GM21367 (cell line): ENCODE results near the gene KMT5B.
"Not testable (repeated sequence)": the region's sequence is repeated elsewhere in the genome, so short reads cannot be mapped to it uniquely, and the experiment has no call there.

ENCODE experiments used
- ATAC-seq: cut with Tn5 transposase; IDR thresholded peaks from one replicate; pipeline ENCODE4 v1.9.1; 2021; ENCODE audit not compliant: unreplicated experiment

The KMT5B gene

GRCh38 chr11:68213135-68213515, at the start of gene KMT5B:
Gene KMT5B (minus strand): TSS chr11:68213296. CDS start chr11:68190076, 23,220 bp downstream.
- no peak for ATAC-seq

GRCh38 chr11:68262544-68262827, 49.4 kb upstream of the KMT5B start:
- no peak for ATAC-seq

GRCh38 chr11:68261749-68262543, 48.9 kb upstream of the KMT5B start:
- ATAC-seq = no peak

GRCh38 chr11:68261006-68261405, 47.9 kb upstream of the KMT5B start:
- ATAC-seq = no peak

- ATAC-seq = no peak
These were observed 47.4 kb upstream of the KMT5B start for GRCh38 chr11:68260484-68260883.

- ATAC-seq = no peak
These were observed 46.2 kb upstream of the KMT5B start for GRCh38 chr11:68259122-68259959.

GRCh38 chr11:68258363-68258765, 45.3 kb upstream of the KMT5B start:
- no peak for ATAC-seq

GRCh38 chr11:68257477-68258362, 44.6 kb upstream of the KMT5B start:
- no peak for ATAC-seq

- no peak for ATAC-seq
These were observed 43.2 kb upstream of the KMT5B start for GRCh38 chr11:68256331-68256741.

- no peak for ATAC-seq
These were observed 42.4 kb upstream of the KMT5B start for GRCh38 chr11:68255526-68255925.

- no peak for ATAC-seq
These were observed 41.3 kb upstream of the KMT5B start for GRCh38 chr11:68254421-68254820.

GRCh38 chr11:68251765-68252164, 38.7 kb upstream of the KMT5B start:
- no peak for ATAC-seq

GRCh38 chr11:68244912-68245311, 31.8 kb upstream of the KMT5B start:
- ATAC-seq = not testable (repeated sequence)

GRCh38 chr11:68243847-68244246, 30.8 kb upstream of the KMT5B start:
- ATAC-seq = not testable (repeated sequence)

- ATAC-seq = no peak
These were observed 29.5 kb upstream of the KMT5B start for GRCh38 chr11:68242616-68243015.

- ATAC-seq = no peak
These were observed 18.5 kb upstream of the KMT5B start for GRCh38 chr11:68231621-68232020.

- ATAC-seq = no peak
These were observed 16.5 kb upstream of the KMT5B start for GRCh38 chr11:68229601-68230000.

- ATAC-seq = no peak
These were observed 13.3 kb upstream of the KMT5B start for GRCh38 chr11:68226421-68226820.

- ATAC-seq = no peak
These were observed 11.5 kb upstream of the KMT5B start for GRCh38 chr11:68224606-68225005.

- no peak for ATAC-seq
These were observed 10.2 kb upstream of the KMT5B start for GRCh38 chr11:68223275-68223674.

- no peak for ATAC-seq
These were observed 8.3 kb upstream of the KMT5B start for GRCh38 chr11:68221406-68221805.
